Right renal cortex interstitium (tissue), 3 donors: Measurements from ENCODE around the gene MT1B. TPM values are rescaled to one million over a fixed set of nuclear protein-coding genes. Genes with fewer than 3 reads are reported as not detected.

Experiments used
- DNase-seq, 3 donors: peaks; one replicate each; pipeline ENCODE4 v3.0.0-alpha.2; 2013; ENCODE audit warnings: low read depth in 3 of 3, low spot score in 2 of 3
- polyA plus RNA-seq, 3 donors: library from polyadenylated mRNA; unstranded; fragments of 120-200 nt; gene quantifications; one replicate each; pipeline ENCODE4 v1.2.1, GENCODE V29; 2013; ENCODE audit not compliant: insufficient read length in 3 of 3

Gene MT1B
- polyA plus RNA-seq = not detected

DNA sequence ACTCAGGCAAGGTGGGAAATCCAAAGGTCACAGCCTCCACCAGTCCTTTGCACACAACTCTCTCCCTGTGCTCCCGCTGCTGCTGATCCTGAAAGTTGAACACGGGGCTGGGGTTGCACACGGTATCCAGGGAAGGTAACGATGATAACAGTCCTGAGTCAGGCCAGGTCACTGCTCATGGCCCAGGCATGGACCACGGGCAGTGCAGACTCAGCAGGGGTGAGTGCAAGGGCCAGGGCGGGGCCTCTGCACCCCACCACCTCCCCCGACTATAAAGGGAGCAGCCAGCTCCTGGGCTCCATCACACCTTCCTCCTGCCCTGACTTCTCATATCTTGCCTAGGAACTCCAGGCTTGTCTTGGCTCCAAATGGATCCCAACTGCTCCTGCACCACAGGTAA, at the start of gene MT1B:
Gene MT1B, plus strand, starts transcription at position 301 of the 400 bp plus-strand sequence. Its CDS starts 68 bp downstream, at position 369.
- DNase-seq = no peak

DNA sequence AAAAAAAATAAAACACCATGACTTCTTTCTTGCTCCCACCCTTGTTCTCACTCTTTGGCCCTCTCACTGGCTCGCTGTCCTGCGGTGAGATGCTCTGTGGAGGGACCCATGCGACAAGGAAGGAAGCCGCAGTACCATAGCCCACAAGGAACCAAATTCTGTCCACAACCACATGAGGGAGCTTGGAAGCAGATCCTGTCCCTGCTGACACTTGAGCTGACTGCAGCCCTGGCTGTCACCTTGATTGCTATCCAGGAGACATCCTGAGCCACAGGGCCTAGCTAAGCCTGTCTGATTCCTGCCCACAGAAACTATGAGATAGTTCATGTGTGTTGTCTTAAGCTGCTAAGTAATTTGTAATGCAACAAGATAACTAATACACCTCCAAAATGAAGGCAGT, 48.1 kb upstream of the MT1B start:
- DNase-seq = no peak

DNA sequence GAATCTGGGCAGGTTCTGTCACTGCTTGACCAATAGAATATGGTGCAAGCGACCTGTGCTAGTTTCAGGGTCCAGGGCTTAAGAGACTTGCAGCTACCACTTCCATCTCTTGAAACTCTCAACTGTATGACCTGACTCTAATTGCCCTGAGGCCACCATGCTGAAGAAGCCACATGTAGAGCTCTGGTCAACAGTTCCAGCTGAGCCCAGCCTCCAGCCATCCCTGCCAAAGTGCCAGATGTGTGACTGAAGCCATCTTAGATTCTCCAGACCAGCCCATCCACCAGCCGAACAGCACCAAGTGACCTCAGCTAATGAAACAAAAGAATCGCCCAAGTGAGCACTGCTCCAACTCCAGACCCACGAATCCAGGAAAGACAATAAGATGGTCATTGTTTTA, 46.7 kb upstream of the MT1B start:
- DNase-seq = no peak

DNA sequence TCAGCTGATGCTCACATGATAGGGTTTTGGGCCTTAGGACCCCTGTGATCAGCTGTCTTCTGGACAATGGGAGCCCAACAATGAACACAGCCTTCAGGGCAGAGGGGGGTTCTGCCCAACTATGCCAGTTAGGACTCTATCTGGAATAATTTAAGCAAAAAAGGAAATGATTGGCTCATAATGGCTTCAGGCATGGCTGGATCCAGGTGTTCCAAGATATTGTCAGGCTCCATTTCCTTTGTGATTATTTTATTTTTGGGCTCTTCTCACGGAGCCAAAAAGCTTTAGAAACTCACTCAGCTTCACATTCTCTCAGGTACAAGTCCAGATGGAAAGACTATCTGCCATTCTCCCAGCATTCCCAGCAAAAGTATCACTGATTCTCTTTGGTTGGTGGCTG, 46.2 kb upstream of the MT1B start:
- DNase-seq = no peak

DNA sequence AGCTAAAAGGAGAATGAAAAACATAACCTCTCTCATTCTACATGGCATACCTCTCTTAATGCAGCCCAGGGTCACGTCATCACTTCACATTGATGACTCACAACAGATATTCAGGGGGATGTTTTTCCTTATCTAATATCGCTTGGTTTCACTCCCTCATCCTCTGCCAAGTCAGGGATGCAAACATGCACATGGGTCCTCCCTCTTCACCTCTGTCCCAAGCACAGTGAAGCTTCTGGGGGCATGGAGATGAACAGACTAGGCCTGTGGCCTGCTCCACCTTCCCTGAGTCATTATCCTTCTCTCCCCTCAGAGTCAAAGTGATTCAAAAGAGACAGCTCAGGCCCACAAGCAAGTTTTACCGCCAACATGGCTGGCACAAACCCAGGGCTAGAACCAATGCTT, 45.6 kb upstream of the MT1B start:
- DNase-seq = no peak

DNA sequence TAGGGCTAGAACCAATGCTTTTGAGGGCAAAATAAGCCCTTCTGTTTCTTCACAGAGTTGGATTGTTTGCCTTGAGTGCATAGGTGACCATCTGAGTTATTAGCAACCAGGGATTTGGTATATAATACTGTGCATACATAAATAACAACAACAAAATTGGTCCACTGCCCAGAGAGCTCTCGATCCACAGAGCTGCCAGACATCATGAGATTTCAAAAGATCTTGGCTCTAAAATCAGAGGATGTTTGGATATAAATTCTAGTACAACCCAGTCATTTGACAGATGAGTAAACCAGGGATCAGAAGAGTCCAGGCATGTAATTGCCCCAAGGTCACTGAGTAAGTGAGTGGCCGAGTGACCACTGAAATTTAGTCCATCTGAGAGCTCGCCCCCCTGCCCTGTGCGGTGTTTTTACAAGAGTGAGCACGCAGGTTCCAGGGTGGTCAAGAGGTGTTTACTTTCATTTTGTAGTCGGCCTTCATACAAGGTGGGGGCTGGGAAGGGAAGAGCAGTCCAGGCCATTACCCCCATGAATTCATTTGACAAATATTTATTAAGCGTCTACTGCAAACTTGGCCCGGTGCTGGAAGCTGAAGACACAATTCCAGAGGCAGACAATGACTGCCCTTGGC, 45.1 kb upstream of the MT1B start:
- no peak for DNase-seq

DNA sequence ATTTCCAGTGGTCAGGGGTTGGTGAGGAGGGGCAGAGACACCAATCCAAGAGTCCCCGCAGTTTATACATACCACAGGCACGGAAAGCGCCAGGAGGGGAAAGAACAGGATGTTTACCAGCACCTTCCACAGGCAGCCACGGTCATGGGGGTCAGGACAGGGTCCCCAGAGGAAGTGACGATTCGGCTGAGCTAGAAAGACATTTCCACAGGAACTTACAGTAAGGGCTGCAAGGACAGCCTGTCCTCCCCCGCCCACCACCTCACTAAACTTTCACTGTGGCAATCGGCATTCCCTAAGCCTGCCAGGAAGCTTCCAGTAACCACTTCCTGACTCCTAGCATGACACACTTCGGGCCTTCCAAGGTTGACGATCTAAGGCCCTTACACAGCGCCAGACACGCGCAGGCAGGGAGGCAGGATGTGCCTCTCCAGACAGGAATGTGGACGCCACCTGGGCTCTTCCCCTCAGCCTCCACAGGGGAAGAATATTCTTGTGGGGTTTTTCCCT, 44.5 kb upstream of the MT1B start:
- DNase-seq = no peak

DNA sequence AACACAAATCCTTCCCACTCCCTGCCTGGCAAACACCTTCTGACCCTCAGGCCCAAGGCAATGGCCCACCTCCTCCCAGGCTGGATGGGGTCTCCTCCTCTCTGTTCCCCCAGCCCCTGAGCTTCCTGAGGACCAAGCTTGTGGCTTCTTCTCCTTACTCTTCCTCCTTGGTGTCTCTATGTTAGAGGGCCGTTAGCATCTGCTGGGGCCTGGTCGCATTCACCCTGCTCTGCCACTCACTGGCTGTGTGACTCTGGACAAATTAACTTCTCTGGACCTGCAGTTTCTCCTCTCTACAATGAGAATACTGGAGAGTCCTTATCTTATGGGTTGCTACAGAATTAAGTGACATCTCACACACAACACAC, 44.0 kb upstream of the MT1B start:
- DNase-seq = no peak

DNA sequence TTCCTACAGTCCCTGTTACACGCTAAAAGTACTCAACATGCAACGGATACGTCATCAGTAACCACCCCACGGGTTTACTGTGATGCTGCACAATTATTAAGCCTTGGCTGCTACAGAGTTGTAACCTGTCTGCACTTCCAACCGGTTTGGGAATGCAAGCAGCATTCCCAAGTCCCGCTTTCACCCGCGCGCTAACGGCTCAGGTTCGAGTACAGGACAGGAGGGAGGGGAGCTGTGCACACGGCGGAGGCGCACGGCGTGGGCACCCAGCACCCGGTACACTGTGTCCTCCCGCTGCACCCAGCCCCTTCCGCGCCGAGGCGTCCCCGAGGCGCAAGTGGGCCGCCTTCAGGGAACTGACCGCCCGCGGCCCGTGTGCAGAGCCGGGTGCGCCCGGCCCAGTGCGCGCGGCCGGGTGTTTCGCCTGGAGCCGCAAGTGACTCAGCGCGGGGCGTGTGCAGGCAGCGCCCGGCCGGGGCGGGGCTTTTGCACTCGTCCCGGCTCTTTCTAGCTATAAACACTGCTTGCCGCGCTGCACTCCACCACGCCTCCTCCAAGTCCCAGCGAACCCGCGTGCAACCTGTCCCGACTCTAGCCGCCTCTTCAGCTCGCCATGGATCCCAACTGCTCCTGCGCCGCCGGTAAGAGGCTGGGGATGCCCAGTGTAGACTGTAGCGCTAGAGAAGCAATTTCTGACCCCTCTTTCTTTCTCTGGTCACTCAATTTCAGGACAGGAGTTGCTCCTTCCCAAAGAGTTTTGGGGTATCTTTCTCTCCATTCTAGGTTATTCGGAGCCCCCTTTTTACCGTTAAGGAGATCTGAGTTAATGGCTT, 43.4 kb upstream of the MT1B start, which contains the start of gene MT2A:
Gene MT2A, plus strand, starts transcription at position 542 of the 833 bp plus-strand sequence. Its CDS starts 72 bp downstream, at position 614.
- DNase-seq = peak in 1 of 3 donors; percentile 74

DNA sequence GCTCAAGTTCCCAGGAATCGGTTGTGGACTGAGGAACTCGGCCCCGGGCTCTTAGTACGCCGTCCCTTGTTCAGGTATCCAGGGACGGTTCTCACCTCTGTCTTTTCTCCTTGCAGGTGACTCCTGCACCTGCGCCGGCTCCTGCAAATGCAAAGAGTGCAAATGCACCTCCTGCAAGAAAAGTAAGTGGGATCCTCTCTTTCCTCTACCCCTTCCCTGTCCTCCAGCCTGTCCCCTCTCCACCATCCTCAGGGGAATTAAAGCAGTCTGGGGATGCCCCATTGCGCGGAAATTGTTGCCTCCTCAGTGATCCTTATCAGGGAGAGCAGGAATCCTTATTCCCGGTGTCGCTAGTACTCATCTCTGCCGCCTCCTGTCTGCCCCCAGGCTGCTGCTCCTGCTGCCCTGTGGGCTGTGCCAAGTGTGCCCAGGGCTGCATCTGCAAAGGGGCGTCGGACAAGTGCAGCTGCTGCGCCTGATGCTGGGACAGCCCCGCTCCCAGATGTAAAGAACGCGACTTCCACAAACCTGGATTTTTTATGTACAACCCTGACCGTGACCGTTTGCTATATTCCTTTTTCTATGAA, 42.7 kb upstream of the MT1B start:
- no peak for DNase-seq

DNA sequence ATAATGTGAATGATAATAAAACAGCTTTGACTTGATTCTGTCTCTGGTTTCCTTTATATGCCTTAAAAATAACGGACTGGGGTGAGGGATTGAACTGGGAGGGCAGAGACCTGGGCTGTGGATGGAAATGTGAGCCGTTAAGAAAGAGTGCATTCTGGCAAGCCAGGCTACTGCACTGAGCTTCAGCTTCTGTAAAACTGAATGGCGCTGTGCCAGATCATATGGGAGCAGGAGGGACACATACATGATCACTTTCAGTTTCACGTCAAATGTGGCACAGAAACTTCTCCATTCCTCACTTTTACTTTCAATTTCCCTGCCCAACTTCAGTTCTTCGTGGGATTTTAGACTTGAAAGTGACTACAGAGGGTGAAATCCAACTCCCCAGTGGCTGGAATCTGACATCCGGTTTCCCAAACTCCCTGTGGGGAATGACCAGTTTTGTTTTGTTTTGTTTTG, 42.2 kb upstream of the MT1B start:
- DNase-seq = peak in 1 of 3 donors; percentile 59

DNA sequence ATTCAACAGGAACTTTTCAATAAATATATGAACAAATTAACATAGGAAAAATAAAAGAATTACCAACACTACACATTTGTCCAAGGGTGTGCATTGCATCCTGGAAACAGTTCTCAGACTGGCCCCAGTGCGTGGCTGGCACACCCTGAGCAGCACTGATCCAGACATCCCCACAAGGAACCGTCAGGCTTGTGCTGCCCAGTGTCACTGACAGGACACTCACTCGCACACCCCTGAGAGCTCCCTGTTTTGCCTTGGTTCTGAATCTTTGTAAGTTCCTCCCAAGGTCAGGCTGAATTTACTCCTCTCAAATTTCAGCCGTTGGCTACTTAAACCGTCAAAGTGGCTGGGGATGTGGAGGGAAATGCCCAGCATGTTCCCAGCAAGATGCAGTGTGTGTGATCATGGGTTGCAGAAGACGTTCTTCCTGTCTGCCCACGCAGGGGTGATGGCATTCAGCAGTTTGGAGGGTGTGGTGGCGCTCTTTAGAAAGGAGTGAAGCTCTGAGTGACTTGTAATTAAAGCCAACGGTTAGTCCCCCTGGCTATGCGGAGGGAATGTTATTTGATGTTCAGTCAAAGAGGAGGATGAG, 41.6 kb upstream of the MT1B start:
- DNase-seq = no peak

DNA sequence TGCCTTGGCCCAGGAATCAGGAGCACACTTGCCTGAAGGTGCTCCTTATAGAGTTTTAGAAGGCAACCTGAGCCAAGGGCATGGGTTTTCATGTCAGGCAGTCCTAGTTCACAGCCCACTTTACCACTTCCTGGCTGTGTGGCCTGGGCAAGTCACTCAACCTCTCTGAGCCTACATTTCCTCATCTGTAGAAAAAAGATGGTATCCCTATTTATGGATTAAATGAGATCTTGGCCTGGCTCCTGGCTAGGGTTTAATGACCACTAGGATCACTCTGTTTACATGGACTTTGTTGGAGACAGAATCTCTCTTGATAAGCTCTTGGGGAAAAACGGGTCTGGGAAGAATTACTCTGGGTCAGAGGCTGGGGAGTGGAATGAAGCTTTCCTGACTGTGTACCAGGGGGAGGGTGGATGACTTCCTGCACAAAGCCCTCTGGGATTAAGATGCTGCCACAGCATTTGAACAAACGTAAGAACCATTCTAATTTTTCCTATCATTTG, 41.0 kb upstream of the MT1B start:
- DNase-seq = no peak

DNA sequence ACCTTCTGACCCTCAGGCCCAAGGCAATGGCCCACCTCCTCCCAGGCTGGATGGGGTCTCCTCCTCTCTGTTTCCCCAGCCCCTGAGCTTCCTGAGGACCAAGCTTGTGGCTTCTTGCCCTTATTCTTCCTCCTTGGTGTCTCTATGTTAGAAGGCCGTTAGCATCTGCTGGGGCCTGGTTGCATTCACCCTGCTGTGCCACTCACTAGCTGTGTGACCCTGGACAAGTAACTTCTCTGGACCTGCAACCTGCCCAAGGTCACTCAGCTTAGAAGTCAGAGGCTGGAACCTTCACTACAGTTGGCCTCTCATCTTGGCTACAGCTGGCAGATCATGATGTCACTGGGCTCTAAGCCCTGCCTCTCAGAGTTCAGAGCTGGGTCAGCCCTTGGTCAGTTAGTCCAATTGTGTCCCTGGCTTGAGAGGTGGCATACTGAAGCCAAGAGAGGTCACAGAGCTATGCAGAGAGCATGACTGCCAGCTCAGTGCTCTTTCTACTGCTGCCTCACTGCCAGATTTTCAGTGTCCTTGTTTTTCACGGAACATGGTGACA, 40.3 kb upstream of the MT1B start:
- no peak for DNase-seq

DNA sequence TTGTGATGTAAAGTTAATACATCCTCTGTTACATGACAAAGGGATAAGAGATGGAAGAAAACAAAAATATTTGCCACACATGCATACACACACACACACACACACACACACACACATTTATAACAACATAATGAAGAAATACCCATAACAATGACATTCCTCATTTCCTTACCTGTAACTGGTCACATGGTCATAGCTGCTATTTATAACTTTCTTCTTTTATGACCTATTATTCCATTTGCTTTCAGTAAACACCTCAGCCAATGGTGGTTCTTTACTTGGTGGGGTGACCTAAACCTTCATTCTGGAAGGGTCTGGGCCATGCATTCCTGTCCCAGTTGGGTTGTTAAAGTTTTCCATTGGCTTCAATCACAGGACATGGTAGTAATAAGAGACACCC, 38.0 kb upstream of the MT1B start:
- DNase-seq = no peak

DNA sequence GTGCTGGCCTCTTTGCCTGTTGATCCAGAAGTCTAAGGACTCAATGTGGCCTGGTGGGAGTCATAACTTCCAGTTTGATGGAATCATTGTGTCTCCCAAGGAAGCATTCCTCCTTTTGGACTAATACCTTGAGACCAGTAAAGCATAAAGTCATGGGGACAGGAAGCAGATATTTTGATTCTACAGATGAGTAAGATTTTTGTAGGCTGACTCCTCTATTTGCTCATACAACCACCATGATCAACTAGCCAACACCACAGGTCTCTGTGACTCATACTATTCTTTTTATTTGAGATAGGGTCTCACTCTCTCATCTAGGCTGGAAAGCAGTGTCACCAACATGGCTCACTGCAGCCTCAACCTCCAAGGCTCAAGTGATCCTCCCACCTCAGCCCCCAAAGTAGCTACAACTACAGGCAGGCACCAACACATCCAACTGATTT, 37.1 kb upstream of the MT1B start:
- no peak for DNase-seq

DNA sequence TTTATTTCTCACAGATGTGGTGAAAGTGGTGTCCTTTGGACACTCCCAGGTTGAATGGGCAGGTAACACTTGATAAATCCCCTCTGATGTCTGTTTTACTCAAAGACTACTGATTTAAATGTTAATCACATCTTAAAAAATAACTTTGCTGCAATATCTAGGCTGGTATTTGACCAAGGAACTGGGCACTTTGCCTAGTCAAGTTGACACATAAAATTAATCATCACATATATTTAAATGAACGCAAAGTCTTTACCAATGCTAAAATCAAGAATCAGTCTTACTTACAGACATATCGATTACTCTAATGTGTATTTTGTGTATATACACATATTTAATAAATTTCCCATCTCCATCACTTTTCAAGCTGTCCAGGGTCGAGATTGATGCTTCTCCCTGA, 36.3 kb upstream of the MT1B start:
- no peak for DNase-seq

DNA sequence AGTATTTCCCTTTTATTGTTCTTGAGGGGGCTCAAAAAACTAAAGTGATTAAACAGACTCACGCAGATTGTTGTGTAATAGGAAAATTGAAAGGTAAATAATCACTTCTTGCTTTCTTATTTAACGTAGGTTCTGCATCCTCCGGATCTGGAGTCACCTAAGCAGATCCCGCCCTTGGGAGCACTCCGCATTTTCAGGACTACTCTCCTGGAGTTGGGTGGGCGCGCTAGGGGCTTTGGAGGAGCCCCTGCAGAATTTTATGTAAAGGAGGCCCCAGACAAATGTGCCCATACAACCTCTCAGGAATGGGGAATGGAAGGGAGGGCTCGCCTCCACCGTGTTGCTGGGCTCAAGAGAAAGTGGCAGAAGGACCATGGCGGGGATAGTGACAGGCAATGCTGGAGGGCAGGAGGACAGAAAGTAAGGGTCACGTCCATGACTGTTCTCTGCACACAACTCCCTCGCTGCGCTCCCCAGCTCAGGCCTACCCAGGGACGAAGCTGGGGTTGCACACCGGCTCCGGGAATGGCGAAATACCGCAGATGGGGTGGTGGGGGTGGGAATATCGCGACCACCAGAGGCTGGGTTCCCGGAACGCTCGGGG, 35.0 kb upstream of the MT1B start:
- DNase-seq = no peak

DNA sequence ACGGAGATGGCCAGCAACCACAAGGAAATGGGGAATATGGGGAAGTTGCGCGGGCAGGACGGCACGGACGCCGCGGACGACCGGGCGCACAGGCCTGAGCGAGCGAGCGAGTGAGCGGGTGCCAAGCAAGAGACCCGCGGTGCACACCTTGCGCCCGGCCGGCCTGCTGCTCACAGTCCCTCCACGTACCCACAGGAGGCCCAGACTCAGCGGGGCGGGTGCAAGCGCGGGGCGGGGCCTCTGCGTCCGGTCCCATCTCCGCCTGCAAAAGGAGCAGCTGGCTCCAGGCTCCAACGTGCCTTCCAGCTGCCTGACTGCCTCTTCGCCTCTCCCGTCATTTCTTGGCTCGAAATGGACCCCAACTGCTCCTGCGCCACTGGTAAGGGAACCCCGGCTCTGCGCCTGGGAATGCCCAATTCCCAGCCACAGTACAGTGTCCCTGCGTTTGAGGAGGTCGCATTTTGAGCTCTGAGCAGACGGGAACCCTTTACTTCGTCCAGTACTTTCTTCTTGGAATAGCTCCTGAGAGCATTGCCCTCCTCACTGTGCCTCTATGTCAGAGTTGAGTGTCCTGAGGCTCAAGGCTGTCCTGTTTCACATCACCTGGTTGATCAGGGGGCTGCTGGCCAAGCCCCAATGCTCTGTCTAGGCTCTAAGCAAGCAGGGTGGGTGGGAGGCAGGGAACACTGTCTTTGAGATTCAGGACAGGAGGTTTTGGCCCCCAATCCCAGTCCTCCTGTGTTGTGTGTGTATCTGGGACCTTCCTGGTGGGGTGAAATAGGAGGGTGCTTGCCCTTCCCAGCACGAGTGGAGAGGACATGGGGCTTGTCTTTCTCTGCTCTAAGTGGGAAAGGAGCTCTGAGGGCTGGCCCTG, 34.2 kb upstream of the MT1B start:
- DNase-seq = no peak
